HFFc6 (cell line): Measurements from ENCODE around the gene DOCK4. TPM values are rescaled to one million over a fixed set of nuclear protein-coding genes. Genes with fewer than 3 reads are reported as not detected.

ENCODE experiments used
- DNase-seq: peaks from one replicate; pipeline ENCODE4 v3.0.0-alpha.2; 2018
- H3K27ac Mint-ChIP-seq: 2 replicates; pipeline ENCODE4 v1.8.0; 2020; ENCODE audit warnings: mild to moderate bottlenecking, mixed read lengths
- H3K27me3 Mint-ChIP-seq: 2 replicates; pipeline ENCODE4 v1.8.0; 2021; ENCODE audit warnings: mild to moderate bottlenecking, moderate library complexity, mixed read lengths; ENCODE audit not compliant: insufficient read depth
- H3K36me3 Mint-ChIP-seq: 2 replicates; pipeline ENCODE4 v1.8.0; 2021; ENCODE audit warnings: low read depth, mixed read lengths
- H3K4me1 Mint-ChIP-seq: 2 replicates; pipeline ENCODE4 v1.8.0; 2020; ENCODE audit warnings: low read depth, mixed read lengths
- H3K4me3 Mint-ChIP-seq: 2 replicates; pipeline ENCODE4 v1.8.0; 2020; ENCODE audit warnings: mild to moderate bottlenecking, moderate library complexity, mixed read lengths
- H3K9me3 Mint-ChIP-seq: 2 replicates; pipeline ENCODE4 v1.8.0; 2020; ENCODE audit warnings: mild to moderate bottlenecking, mixed read lengths
- CTCF ChIP-seq: fragments of 200-600 bp; sonication (generic); IDR thresholded peaks from 2 replicates; pipeline ENCODE4 v1.5.0; 2021; ENCODE audit warnings: antibody characterized with exemption, mild to moderate bottlenecking
- total RNA-seq, 6 experiments: library from RNA; stranded (reverse); fragmentation: NEBNext Ultra II Directional; extraction: Animal tissue kit (Norgen Biotek cat#: 25700); gene quantifications; 2 replicates in 1 of 6; 3 replicates in 5 of 6; pipeline ENCODE4 v1.2.3, GENCODE V29; 2021

DOCK4 gene
- total RNA-seq, 6 experiments from 2014 or later = 2.2 to 3.9 (median 3.3) TPM

- Mint-ChIP-seq H3K4me3 (no peak overlapping the region), H3K27me3 (no peaks in the 10 kb centered on the region), H3K9me3 (peaks cover 10% of the 10 kb centered on the region), H3K27ac (no peak overlapping the region), H3K36me3 (peaks cover 11% of the 10 kb centered on the region), H3K4me1 (peaks cover 38% of the 10 kb centered on the region)
- no peak for TF ChIP-seq CTCF
- no peak for DNase-seq
Measured at GRCh38 chr7:111839261-111839660, 366.9 kb downstream of the DOCK4 start.

DNA sequence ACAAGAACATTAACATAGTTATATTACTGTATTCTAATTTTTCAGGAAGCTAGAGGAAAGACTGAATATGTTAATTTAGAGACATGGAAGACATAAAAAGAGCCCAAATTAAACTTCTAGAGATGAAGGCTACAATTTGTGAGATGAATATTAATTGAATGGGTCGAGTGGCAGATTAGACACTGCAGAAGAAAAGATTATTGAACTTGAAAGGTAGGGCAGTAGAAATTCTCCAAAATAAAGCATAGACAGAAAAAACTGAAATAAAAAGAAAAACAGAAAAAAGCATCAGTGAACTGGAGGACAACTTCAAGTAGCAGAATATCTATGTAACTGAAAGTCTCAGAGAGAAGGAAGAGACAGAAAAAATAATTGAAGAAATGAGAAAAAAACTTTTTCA lies 369.6 kb downstream of the DOCK4 start:
- no peak for DNase-seq
- Mint-ChIP-seq H3K4me3 (no peak overlapping the region), H3K27ac (no peak overlapping the region), H3K9me3 (peaks cover 10% of the 10 kb centered on the region), H3K27me3 (no peaks in the 10 kb centered on the region), H3K36me3 (peaks cover 13% of the 10 kb centered on the region), H3K4me1 (peaks cover 48% of the 10 kb centered on the region)
- no peak for TF ChIP-seq CTCF

DNA sequence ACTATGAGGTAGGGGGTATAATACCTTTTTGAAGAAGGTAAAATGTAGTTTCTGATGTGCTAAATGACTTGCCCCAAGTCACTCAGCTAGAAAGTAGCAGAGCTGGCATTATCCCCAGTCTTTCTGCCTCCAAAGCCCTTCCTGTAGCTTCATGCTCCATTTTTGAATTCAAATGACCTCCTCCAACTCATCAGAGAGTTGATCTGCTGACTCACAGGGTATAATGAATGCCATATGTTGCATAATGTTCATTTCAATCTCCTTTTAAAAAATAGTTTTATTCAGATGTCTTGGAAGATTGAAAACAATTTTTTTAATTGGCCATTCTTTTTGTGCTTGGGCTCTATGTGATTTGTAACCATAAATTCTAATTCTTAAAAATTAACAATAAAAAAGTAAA lies 371.1 kb downstream of the DOCK4 start:
- peaks cover 16% of the 10 kb centered on the region for H3K36me3 Mint-ChIP-seq
- peak overlapping the region; percentile 17; the same call in 1 of the 2 replicates for H3K4me3 Mint-ChIP-seq
- peaks cover 60% of the 10 kb centered on the region for H3K4me1 Mint-ChIP-seq
- DNase-seq = peak; percentile 79
- no peak for TF ChIP-seq CTCF
- H3K27me3 Mint-ChIP-seq = no peaks in the 10 kb centered on the region
- peak overlapping the region; percentile 87 for H3K27ac Mint-ChIP-seq
- peaks cover 10% of the 10 kb centered on the region for H3K9me3 Mint-ChIP-seq

- Mint-ChIP-seq H3K27me3 (no peaks in the 10 kb centered on the region), H3K4me1 (peaks cover 60% of the 10 kb centered on the region), H3K9me3 (peaks cover 10% of the 10 kb centered on the region), H3K27ac (peak overlapping the region; percentile 87), H3K4me3 (no peak overlapping the region), H3K36me3 (peaks cover 16% of the 10 kb centered on the region)
- DNase-seq = no peak
- no peak for TF ChIP-seq CTCF
Measured at GRCh38 chr7:111834367-111834766, 371.8 kb downstream of the DOCK4 start.

DNA sequence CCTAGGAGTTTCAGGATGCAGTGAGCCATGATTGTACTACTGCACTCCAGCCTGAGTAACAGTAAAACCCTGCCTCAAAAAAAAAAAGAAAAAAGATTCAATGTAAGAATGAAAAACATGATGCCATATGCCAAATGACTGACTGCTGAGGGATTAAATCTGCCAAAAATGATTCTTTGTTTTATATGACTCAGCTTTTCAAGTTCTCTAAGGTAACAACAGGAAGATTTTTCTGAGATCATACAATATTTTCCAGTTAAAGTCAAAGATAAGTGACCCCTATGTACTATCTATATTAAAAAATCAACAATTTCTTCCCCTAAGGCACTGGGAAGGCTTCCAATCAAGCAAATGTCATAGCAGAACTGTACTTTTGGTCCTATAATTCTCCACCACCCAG lies 372.7 kb downstream of the DOCK4 start:
- no peak overlapping the region for H3K4me3 Mint-ChIP-seq
- H3K27me3 Mint-ChIP-seq = no peaks in the 10 kb centered on the region
- no peak for DNase-seq
- peak overlapping the region; percentile 87 for H3K27ac Mint-ChIP-seq
- peaks cover 16% of the 10 kb centered on the region for H3K36me3 Mint-ChIP-seq
- no peak for TF ChIP-seq CTCF
- H3K4me1 Mint-ChIP-seq = peaks cover 62% of the 10 kb centered on the region
- peaks cover 10% of the 10 kb centered on the region for H3K9me3 Mint-ChIP-seq

- DNase-seq = no peak
- Mint-ChIP-seq H3K27ac (no peak overlapping the region), H3K9me3 (peaks cover 10% of the 10 kb centered on the region), H3K36me3 (peaks cover 16% of the 10 kb centered on the region), H3K4me3 (no peak overlapping the region), H3K27me3 (no peaks in the 10 kb centered on the region; the same call in 1 of the 2 replicates), H3K4me1 (peaks cover 75% of the 10 kb centered on the region)
- no peak for TF ChIP-seq CTCF
Measured at GRCh38 chr7:111832174-111832573, 374.0 kb downstream of the DOCK4 start.
